ENCODE data around the gene EPS15. TPM values are rescaled to one million over a fixed set of nuclear protein-coding genes. Genes with fewer than 3 reads are reported as not detected.

The EPS15 gene
- total and polyA plus RNA-seq, 2 of the 13 experiments (the other 11 are each of a cell fraction or from before 2014, with no cell fraction given): 14.3 to 19.3 TPM

DNA sequence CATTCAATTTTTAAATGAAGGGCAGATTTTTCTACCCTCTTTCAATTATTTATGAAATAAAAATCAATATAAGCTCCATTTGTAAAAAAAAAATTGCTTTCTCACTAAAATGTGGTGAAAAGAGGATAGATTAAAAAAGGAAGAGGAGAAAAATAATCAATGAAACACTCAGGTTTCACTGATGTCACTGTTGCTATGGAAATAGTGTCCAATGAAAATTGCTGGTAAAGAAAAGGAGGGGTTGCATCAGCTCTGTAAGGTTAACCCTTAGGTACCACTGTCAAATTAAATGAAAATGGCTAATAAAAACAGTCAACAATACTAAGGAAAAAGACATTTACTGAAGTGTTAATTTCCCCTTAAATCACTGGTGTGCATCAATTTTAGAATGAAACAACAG lies 97.1 kb downstream of the EPS15 start (continued):
- TF ChIP-seq, protein P1, sequence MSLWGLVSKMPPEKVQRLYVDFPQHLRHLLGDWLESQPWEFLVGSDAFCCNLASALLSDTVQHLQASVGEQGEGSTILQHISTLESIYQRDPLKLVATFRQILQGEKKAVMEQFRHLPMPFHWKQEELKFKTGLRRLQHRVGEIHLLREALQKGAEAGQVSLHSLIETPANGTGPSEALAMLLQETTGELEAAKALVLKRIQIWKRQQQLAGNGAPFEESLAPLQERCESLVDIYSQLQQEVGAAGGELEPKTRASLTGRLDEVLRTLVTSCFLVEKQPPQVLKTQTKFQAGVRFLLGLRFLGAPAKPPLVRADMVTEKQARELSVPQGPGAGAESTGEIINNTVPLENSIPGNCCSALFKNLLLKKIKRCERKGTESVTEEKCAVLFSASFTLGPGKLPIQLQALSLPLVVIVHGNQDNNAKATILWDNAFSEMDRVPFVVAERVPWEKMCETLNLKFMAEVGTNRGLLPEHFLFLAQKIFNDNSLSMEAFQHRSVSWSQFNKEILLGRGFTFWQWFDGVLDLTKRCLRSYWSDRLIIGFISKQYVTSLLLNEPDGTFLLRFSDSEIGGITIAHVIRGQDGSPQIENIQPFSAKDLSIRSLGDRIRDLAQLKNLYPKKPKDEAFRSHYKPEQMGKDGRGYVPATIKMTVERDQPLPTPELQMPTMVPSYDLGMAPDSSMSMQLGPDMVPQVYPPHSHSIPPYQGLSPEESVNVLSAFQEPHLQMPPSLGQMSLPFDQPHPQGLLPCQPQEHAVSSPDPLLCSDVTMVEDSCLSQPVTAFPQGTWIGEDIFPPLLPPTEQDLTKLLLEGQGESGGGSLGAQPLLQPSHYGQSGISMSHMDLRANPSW (CRISPR knock-in tag; IDR thresholded peaks at IDR 0.05; ENCODE audit: borderline replicate concordance): no peak
- TF ChIP-seq ZNF790 (CRISPR knock-in tag; IDR thresholded peaks at IDR 0.05; ENCODE audit: borderline replicate concordance): no peak
- TF ChIP-seq RCOR2 (CRISPR knock-in tag; IDR thresholded peaks at IDR 0.05): no peak
- TF ChIP-seq ZNF224 (CRISPR knock-in tag; IDR thresholded peaks at IDR 0.05): no peak
- TF ChIP-seq ZNF652 (CRISPR knock-in tag; IDR thresholded peaks at IDR 0.05; ENCODE audit: borderline replicate concordance, low read depth): peak; percentile 95
- no peak for TF ChIP-seq DMAP1 (CRISPR knock-in tag; IDR thresholded peaks at IDR 0.05)
- TF ChIP-seq CREM (IDR thresholded peaks at IDR 0.05): peak; percentile 72
- no peak for TF ChIP-seq CREM (CRISPR knock-in tag; IDR thresholded peaks at IDR 0.05)
- no peak for TF ChIP-seq KLF6 (CRISPR knock-in tag; IDR thresholded peaks at IDR 0.05)
- no peak for TF ChIP-seq ARNT2 (CRISPR knock-in tag; IDR thresholded peaks at IDR 0.05; ENCODE audit: low read depth)
- TF ChIP-seq ZNF24 (IDR thresholded peaks at IDR 0.05): no peak
- TF ChIP-seq ZNF674 (CRISPR knock-in tag; IDR thresholded peaks at IDR 0.05; ENCODE audit: low read depth): no peak
- no peak for TF ChIP-seq HOXA3 (CRISPR knock-in tag; IDR thresholded peaks at IDR 0.05)
- TF ChIP-seq JDP2 (CRISPR knock-in tag; IDR thresholded peaks at IDR 0.05; ENCODE audit: borderline replicate concordance): no peak
- TF ChIP-seq PHF5A (CRISPR knock-in tag; IDR thresholded peaks at IDR 0.05; ENCODE audit: low read depth, unreplicated experiment): no peak
- TF ChIP-seq CBX5 (CRISPR knock-in tag; IDR thresholded peaks at IDR 0.05; ENCODE audit: borderline replicate concordance): no peak
- TF ChIP-seq GMEB2 (CRISPR knock-in tag; IDR thresholded peaks at IDR 0.05; ENCODE audit: low read depth): no peak
- no peak for TF ChIP-seq ZNF431 (CRISPR knock-in tag; IDR thresholded peaks at IDR 0.05; ENCODE audit: borderline replicate concordance, low read depth)
- TF ChIP-seq MAF1 (CRISPR knock-in tag; IDR thresholded peaks at IDR 0.05; ENCODE audit: borderline replicate concordance): no peak
- TF ChIP-seq CREB1 (IDR thresholded peaks at IDR 0.05): peak; percentile 76
- TF ChIP-seq CREB1 (CRISPR knock-in tag; IDR thresholded peaks at IDR 0.05): peak; percentile 96
- no peak for TF ChIP-seq BRCA1 (CRISPR knock-in tag; IDR thresholded peaks at IDR 0.05)
- no peak for TF ChIP-seq AGO1 (IDR thresholded peaks at IDR 0.05; ENCODE audit: low read depth, low read length, poor library complexity, severe bottlenecking)
- TF ChIP-seq ZSCAN21 (CRISPR knock-in tag; IDR thresholded peaks at IDR 0.05; ENCODE audit: borderline replicate concordance): no peak
- TF ChIP-seq ATF4 (CRISPR knock-in tag; IDR thresholded peaks at IDR 0.05): peak in 1 of 2 experiments; percentile 93; a peak in 2 of 4 replicates
- TF ChIP-seq, protein P2, sequence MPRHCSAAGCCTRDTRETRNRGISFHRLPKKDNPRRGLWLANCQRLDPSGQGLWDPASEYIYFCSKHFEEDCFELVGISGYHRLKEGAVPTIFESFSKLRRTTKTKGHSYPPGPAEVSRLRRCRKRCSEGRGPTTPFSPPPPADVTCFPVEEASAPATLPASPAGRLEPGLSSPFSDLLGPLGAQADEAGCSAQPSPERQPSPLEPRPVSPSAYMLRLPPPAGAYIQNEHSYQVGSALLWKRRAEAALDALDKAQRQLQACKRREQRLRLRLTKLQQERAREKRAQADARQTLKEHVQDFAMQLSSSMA (CRISPR knock-in tag; IDR thresholded peaks at IDR 0.05): no peak
